ENCODE data around the gene LUZP1.

Gene LUZP1

GRCh38 chr1:23080885-23081284, 87.8 kb downstream of the LUZP1 start:
- DNase-seq: no peak

- no peak for DNase-seq
Observed at GRCh38 chr1:23079025-23079424, 89.6 kb downstream of the LUZP1 start.

GRCh38 chr1:23074012-23074411, 94.6 kb downstream of the LUZP1 start:
- no peak for DNase-seq

GRCh38 chr1:23069675-23070074, 99.0 kb downstream of the LUZP1 start:
- DNase-seq: no peak

- no peak for DNase-seq
Observed at GRCh38 chr1:23069149-23069548, 99.5 kb downstream of the LUZP1 start.

- no peak for DNase-seq
Observed at GRCh38 chr1:23066075-23066474, 102.6 kb downstream of the LUZP1 start.

GRCh38 chr1:23065385-23065784, 103.3 kb downstream of the LUZP1 start:
- DNase-seq: no peak

- DNase-seq: no peak
Observed at GRCh38 chr1:23062271-23062670, 106.4 kb downstream of the LUZP1 start.

GRCh38 chr1:23057301-23057700, 111.4 kb downstream of the LUZP1 start:
- no peak for DNase-seq

GRCh38 chr1:23051290-23051909, 117.3 kb downstream of the LUZP1 start:
- no peak for DNase-seq

GRCh38 chr1:23050201-23050600, 118.5 kb downstream of the LUZP1 start:
- no peak for DNase-seq

GRCh38 chr1:23044035-23044434, 124.6 kb downstream of the LUZP1 start:
- no peak for DNase-seq

GRCh38 chr1:23040509-23040908, 128.1 kb downstream of the LUZP1 start:
- DNase-seq: no peak

GRCh38 chr1:23039308-23039826, 129.3 kb downstream of the LUZP1 start:
- DNase-seq: no peak

GRCh38 chr1:23037081-23037740, 131.4 kb downstream of the LUZP1 start:
- no peak for DNase-seq

- DNase-seq: no peak
Observed at GRCh38 chr1:23035823-23036452, 132.7 kb downstream of the LUZP1 start.
